GM19438 (cell line): ENCODE results near the gene STK33.
A peak's percentile ranks its signal among the peaks of the same experiment; 100 is the strongest.

Experiments used
- ATAC-seq: cut with Tn5 transposase; IDR thresholded peaks from one replicate; pipeline ENCODE4 v1.9.1; 2021; ENCODE audit warnings: low read depth; ENCODE audit not compliant: unreplicated experiment

Gene STK33

DNA sequence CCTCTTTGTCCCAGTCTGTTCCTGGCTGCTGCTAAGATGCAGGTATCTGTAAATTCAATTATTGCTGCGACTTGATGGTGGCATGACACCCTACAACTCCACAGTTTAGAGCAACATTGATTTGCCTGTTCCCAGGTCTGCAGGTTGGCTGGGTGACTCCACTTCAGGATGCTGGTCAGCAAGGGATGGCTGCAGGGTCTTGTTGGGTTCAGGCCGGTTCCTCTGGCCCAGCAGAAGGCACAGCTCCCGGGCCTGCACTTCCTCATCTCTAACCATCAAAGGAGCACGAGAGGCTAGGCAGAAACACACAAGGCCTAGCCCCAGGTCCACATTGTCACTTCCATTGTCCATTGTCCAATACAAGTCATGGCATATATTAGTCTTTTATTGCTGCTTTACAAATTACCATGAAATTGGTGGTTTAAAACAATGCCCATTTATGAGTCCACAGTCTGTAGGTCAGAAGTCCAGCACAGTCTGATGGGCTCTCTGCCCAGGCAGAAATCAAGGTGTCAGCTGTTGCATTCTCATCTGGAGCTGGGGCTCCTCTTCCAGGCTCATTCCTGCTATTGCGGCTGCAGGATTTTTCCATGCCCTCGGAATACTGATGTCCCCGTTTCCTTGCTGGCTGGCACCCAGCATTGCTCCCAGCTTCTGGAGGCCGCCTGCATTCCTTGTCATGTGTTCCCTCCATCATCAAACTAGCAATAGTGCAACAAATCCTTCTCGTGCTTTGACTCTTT, 233.8 kb downstream of the STK33 start:
- no peak for ATAC-seq

DNA sequence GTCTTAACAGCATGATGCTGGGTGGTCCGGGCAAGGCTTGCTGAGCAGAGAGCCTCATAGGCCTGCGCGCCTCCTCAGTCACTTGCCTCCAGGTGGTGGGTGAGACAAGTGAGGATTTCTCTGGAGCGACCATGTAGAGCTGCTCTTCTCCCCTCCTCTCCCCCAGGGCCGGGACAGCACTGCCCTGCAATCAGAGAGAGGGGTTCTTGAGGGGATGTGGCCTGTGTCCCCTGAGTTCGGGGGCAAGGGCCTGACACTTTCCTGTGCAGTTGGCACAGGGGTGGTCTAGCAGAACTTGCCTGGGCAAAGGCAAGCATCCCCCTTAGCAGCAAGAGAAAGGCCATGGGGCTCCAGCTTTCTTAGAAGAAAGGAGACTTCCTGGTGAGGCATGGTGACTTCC, 234.5 kb downstream of the STK33 start:
- no peak for ATAC-seq

- ATAC-seq, result no peak
These were observed 236.0 kb downstream of the STK33 start for GRCh38 chr11:8357891-8358566.

GRCh38 chr11:8357505-8357888, 236.5 kb downstream of the STK33 start:
- ATAC-seq, result no peak

- ATAC-seq, result no peak
These were observed 237.1 kb downstream of the STK33 start for GRCh38 chr11:8356721-8357504.

GRCh38 chr11:8356216-8356615, 237.8 kb downstream of the STK33 start:
- ATAC-seq, result no peak

DNA sequence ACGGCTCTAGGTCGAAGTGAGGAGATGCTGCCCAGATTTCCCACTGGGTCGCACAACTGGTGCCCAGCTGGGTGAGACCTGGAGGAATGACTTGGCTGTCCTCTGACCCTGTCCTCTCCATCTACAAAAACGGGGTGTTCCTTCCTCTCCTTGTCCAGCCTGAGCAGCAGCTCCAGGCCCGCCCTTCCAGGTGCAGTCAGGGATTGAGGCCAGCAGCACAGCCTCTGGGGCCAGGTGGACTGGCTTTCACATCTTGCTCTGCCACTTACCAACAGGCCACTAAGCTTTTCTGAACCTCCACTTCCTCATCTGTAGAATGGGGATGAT, 238.6 kb downstream of the STK33 start:
- ATAC-seq, result no peak

GRCh38 chr11:8354622-8355415, 239.2 kb downstream of the STK33 start:
- no peak for ATAC-seq

GRCh38 chr11:8352876-8353505, 241.0 kb downstream of the STK33 start:
- no peak for ATAC-seq

GRCh38 chr11:8352103-8352875, 241.7 kb downstream of the STK33 start:
- ATAC-seq, result no peak

GRCh38 chr11:8351223-8351622, 242.8 kb downstream of the STK33 start:
- ATAC-seq, result no peak

- ATAC-seq, result no peak
These were observed 246.1 kb downstream of the STK33 start for GRCh38 chr11:8347978-8348377.

DNA sequence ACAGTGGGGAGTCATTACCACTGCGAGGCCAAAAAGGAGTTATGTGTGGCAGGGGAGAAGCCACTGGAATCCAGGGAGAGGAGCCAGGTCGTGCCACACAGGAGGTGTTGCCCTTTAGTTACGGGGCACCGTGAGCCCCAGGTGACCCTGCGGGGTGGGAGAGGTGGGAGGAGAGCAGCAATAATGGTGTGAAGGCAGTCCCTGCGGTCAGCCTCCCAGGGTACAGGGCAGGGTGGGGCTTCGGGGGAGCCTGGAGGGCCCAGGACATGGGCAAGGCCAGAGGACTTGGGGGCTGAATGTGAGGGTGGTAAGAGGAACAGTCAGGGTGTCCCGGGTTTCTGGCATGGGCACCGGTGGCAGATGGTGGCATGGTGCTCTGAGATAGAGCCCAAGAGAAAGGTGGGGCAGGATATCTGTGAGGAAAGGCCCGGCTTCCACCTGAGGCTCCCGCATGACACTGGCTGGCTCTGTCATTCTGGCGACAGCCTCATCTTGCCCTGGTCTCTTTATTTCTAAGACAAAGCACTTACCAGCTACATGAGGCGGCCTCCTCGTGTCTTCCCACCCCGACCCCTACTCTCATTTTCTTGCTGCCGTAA, 247.8 kb downstream of the STK33 start:
- no peak for ATAC-seq

DNA sequence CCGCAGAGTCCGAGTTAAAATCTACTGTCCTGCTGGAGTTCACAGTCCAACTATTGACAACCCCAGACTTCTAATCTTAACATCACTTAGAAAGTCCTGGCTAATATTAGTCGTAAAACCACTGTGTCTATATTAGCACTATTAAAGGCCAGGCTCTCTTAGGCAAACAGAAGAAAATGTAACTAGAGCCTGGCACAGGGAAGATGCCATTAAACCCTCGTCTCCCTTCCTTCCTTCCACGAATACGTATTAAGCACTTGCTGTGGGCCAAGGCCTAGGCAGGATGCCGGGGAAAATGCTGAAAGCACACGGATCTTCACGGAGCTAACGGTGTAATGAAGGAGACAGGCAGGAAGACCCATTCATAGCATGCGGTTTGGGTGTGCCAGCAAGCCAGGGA, 248.8 kb downstream of the STK33 start:
- ATAC-seq, result no peak

- no peak for ATAC-seq
These were observed 249.7 kb downstream of the STK33 start for GRCh38 chr11:8344346-8344745.

DNA sequence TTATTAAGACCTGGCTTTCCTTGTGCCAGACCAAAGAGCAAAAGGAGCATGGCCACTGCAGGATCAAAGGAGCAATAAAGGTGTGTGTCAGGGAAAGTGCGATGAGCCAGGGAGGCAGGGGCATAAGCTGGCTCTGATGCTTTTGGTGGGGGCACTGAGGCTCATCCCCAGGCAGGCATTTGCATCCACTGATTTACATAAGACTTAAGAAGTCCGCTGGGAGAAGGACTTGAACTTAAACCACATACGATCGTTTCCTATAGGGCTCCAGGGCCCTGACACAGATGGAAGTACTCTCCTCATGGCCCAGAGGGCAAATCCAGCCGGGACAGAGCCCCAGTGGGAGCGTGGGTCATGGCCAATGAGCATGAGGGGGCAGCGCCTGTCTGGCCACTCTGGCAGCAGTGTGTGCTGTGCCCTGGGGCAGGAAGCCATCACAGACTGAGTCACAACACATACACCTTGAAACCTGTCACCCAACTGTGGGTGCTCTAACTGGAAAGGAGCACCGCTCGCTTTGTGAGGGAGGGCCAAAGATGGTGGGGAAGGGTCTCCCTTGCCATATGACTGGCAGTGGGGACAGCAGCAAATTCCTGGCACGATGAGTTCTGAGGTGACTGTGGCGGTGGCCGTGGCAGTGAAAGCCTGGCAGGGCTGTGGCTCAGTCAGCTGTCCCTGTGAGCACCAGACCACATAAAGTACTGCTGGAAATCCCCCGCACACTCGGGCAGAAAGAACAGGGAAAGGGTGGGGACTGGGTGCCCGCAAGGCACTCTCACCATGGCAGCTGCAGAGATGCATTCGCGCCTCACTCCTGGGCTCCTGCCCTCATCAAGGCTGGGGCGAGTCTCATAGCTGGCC, 251.0 kb downstream of the STK33 start:
- peak; percentile 77 for ATAC-seq

DNA sequence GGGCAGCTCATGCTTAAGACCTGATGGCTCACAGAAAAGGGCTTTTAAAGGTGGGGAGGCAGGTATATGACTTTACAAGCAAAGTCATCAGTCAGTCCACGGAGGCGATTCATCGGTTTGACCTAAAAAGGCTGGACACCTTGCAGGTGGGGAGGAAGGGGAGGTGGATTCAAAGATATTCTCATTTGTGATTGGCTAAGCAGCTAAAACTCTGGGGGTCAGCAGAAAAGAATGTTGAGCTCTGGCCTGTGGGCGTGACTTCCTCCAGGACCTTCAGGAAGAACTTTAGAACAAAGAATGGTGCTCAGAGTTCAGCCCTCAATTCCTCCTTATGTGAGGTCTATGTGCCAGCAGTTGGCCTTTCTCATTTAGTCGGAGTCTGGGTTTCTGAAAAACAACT, 252.0 kb downstream of the STK33 start:
- ATAC-seq, result no peak
